Ovary (tissue), 3 donors: ENCODE data around the gene RHOV.

Experiments used
- EP300 ChIP-seq: sonication (generic); formaldehyde crosslinking; IDR thresholded peaks from one replicate; pipeline ENCODE4 v1.6.1; 2017; ENCODE audit warnings: antibody characterized with exemption
- POLR2A ChIP-seq: fragments of 450-650 bp; IDR thresholded peaks from one replicate; pipeline ENCODE4 v1.6.1; 2017; ENCODE audit warnings: antibody characterized with exemption, mild to moderate bottlenecking, moderate library complexity
- TF ChIP-seq, protein P1 (sequence below), 3 donors: fragments of 450-650 bp in 2 of 3; fragments of 200-600 bp in 1 of 3; IDR thresholded peaks; one replicate each; pipeline versions ENCODE4 v1.5.1 to v1.8.0; 2016 to 2022; ENCODE audit warnings: antibody characterized with exemption in 3 of 3, mild to moderate bottlenecking in 1 of 3
- donor health status: DM: no; HTN: no; CAD: no.

- TF ChIP-seq, protein P1, sequence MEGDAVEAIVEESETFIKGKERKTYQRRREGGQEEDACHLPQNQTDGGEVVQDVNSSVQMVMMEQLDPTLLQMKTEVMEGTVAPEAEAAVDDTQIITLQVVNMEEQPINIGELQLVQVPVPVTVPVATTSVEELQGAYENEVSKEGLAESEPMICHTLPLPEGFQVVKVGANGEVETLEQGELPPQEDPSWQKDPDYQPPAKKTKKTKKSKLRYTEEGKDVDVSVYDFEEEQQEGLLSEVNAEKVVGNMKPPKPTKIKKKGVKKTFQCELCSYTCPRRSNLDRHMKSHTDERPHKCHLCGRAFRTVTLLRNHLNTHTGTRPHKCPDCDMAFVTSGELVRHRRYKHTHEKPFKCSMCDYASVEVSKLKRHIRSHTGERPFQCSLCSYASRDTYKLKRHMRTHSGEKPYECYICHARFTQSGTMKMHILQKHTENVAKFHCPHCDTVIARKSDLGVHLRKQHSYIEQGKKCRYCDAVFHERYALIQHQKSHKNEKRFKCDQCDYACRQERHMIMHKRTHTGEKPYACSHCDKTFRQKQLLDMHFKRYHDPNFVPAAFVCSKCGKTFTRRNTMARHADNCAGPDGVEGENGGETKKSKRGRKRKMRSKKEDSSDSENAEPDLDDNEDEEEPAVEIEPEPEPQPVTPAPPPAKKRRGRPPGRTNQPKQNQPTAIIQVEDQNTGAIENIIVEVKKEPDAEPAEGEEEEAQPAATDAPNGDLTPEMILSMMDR (IDR thresholded peaks at IDR 0.05), result no peak
- TF ChIP-seq POLR2A, result no peak
- TF ChIP-seq EP300, result no peak
Observed at GRCh38 chr15:40899536-40900207, 25.6 kb upstream of the RHOV start.
